ENCODE results near the gene SMYD4. TPM values are rescaled to one million over a fixed set of nuclear protein-coding genes. Genes with fewer than 3 reads are reported as not detected.
"Not testable (repeated sequence)": the region's sequence is repeated elsewhere in the genome, so short reads cannot be mapped to it uniquely, and the experiment has no call there.

SMYD4 gene
- total RNA-seq, 1 experiment from 2014 or later = 12.0 TPM

DNA sequence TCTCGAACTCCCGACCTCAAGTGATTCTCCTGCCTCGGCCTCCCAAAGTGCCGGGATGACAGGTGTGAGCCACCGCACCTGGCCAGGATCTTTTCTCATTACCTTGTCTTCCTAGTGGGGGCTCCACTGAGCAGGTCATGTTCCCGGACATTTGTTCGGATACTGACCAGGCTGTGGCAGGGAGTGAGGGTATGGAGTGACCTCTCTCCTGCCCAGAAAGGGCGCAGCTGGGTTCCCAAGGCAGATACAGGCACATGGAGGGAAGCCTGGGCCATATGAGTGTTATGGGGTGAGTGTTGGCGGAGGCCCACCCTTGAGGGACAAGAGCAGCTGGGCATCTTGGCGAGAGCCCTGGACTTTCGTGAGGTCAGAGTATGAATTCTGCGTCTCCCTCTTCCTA lies 62.3 kb downstream of the SMYD4 start:
- in situ Hi-C loops (cut with HindIII; ENCODE audit: low pct_unique_long_range_greater_than_20kb, low sequenced_read_pairs) = no loop called here

DNA sequence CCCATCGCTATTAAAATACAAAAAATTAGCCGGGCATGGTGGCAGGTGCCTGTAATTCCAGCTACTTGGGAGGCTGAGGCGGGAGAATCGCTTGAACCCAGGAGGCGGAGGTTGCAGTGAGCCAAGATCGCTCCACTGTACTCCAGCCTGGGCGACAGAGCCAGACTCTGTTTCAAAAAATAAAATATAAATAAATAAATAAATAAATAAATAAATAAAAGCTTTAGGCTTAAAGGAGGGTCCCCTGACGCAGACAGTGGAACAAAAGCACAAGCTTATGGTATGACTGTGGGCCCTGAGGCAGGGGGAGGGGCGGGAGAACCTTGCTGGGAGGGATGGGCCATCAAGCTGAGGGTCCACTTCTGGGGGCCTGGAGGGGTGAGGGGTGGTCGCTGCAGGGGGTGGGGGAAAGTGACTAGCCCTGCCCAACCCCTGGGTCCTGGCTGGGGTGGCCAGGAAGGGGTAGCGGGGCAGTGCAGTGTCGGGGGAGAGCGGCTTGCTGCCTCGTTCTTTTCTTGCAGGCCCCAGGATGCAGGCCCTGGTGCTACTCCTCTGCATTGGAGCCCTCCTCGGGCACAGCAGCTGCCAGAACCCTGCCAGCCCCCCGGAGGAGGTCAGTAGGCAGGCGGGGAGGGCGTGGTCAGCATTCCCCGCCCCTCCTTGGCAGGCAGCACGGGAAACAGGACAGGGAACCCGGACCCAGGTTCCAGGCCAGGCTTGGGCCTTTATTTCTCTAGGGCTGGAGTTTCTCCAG lies 63.1 kb downstream of the SMYD4 start:
- in situ Hi-C loops (cut with HindIII; ENCODE audit: low pct_unique_long_range_greater_than_20kb, low sequenced_read_pairs) = no loop called here
- no peak for DNase-seq (ENCODE audit: low read depth, low spot score)

More for the DNA sequence above, 62.3 kb downstream of the SMYD4 start:
- no peak for DNase-seq (ENCODE audit: low read depth, low spot score)

DNA sequence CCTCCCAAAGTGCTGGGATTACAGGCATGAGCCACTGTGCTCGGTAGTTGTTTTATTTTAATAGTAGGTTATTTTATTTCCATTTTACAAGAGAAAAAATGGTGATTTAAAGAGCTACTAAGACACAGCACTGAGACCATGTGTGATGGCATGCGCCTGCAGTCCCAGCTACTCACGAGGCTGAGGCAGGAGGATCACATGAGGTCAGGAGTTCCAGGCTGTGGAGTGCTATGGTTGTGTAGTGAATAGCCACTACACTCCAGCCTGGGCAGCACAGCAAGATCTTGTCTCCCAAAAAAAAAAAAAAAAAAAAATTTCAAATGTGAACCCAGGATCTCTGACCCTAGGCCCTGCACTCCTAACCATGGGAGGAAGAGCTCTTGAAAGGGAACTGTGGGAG lies 64.1 kb downstream of the SMYD4 start:
- DNase-seq (ENCODE audit: low read depth, low spot score) = peak; percentile 59
- in situ Hi-C loops (cut with HindIII; ENCODE audit: low pct_unique_long_range_greater_than_20kb, low sequenced_read_pairs) = no loop called here

DNA sequence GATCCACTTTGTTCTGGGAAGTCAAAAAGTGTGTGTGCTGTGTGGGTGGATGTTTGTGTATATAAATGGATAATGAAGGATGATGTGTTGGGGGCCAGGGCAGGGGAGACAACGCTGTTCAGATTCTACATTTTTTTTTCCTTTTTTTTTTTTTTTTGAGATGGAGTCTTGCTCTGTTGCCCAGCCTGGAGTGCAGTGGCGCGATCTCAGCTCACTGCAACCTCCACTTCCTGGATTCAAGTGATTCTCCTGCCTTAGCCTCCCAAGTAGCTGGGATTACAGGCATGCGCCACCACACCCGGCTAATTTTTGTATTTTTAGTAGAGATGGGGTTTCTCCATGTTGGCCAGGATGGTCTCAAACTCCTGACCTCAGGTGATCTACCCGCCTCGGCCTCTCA lies 65.0 kb downstream of the SMYD4 start:
- in situ Hi-C loops (cut with HindIII; ENCODE audit: low pct_unique_long_range_greater_than_20kb, low sequenced_read_pairs); DNase-seq (ENCODE audit: low read depth, low spot score): not testable (repeated sequence)

DNA sequence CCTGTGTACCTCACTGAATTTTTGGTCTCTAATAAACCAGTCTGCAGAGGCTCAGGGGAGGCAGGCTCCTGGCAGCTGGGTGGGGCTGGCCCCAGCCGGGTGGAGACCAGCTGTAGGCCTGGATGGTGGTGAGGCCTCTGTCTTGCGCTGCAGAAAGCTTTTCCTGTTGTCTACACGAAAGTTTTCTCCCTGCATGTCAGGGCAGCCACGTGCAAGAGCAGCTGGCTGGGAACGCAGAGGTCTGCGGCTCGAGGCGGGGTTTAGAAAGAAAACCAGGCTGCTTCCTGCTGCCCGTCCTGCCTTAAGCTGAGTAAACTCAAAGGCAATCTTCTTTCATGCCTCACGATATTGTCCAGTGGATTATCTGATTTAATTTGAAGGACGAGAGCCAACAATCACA lies 65.4 kb downstream of the SMYD4 start:
- DNase-seq (ENCODE audit: low read depth, low spot score) = peak; percentile 33
- in situ Hi-C loops (cut with HindIII; ENCODE audit: low pct_unique_long_range_greater_than_20kb, low sequenced_read_pairs) = no loop called here

GRCh38 chr17:1762901-1763898 lies 66.5 kb downstream of the SMYD4 start:
- in situ Hi-C loops (cut with HindIII; ENCODE audit: low pct_unique_long_range_greater_than_20kb, low sequenced_read_pairs) = no loop called here
- DNase-seq (ENCODE audit: low read depth, low spot score) = peak; percentile 92

- peak; percentile 28 for DNase-seq (ENCODE audit: low read depth, low spot score)
- in situ Hi-C loops (cut with HindIII; ENCODE audit: low pct_unique_long_range_greater_than_20kb, low sequenced_read_pairs) = no loop called here
Observed at GRCh38 chr17:1762233-1762900, 67.3 kb downstream of the SMYD4 start.

DNA sequence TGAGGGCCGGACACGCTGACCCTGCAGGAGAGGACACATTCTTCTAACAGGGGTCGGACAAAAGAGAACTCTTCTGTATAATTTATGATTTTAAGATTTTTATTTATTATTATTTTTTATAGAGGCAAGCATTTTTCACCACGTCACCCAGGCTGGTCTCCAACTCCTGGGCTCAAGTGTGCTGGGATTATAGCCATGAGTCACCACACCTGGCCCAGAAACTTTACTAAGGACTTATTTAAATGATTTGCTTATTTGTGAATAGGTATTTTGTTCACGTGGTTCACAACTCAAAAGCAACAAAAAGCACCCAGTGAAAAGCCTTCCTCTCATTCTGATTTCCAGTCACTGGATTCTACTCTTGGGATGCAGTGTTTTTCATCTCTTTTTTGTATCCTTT lies 70.2 kb downstream of the SMYD4 start:
- no peak for DNase-seq (ENCODE audit: low read depth, low spot score)
- in situ Hi-C loops (cut with HindIII; ENCODE audit: low pct_unique_long_range_greater_than_20kb, low sequenced_read_pairs) = no loop called here

DNA sequence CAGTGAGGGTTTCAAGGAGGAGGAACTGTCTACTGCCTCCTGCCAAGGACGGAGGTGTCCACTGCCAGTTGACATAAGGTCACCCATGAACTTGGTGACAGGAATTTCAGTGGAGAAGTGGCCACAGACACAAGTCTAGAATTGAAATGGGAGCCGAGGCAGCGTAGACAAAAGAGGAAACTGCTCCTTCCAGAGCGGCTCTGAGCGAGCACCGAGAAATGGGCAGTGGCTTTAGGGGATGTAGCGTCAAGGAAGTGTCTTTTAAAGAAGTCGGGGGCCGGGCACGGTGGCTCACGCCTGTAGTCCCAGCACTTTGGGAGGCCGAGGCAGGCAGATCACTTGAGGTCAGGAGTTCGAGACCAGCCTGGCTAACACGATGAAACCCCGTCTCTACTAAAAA lies 70.9 kb downstream of the SMYD4 start:
- DNase-seq (ENCODE audit: low read depth, low spot score) = no peak
- in situ Hi-C loops (cut with HindIII; ENCODE audit: low pct_unique_long_range_greater_than_20kb, low sequenced_read_pairs) = no loop called here

DNA sequence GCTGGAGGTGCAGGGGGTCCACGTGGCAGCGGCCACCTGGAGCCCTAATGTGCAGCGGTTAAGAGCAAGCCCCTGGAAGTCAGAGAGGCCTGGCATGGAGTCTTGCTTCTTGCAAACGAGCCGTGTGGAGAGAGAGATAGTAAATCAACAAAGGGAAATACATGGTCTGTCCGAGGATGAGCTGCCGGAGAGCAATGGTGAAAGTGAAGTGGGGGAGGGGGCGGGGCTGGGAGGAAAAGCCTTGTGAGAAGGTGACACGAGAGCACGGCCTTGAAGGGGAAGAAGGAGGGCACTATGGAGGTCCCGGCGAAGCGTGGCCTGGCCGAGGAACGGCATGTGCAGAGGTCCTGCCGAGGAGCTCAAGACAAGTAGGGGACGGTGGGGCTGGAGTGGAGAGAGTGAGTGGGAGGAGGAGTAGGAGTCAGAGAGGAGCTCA lies 73.9 kb downstream of the SMYD4 start:
- DNase-seq (ENCODE audit: low read depth, low spot score) = no peak
- in situ Hi-C loops (cut with HindIII; ENCODE audit: low pct_unique_long_range_greater_than_20kb, low sequenced_read_pairs) = no loop called here

GRCh38 chr17:1755252-1755826 lies 74.4 kb downstream of the SMYD4 start:
- in situ Hi-C loops (cut with HindIII; ENCODE audit: low pct_unique_long_range_greater_than_20kb, low sequenced_read_pairs) = no loop called here
- no peak for DNase-seq (ENCODE audit: low read depth, low spot score)

DNA sequence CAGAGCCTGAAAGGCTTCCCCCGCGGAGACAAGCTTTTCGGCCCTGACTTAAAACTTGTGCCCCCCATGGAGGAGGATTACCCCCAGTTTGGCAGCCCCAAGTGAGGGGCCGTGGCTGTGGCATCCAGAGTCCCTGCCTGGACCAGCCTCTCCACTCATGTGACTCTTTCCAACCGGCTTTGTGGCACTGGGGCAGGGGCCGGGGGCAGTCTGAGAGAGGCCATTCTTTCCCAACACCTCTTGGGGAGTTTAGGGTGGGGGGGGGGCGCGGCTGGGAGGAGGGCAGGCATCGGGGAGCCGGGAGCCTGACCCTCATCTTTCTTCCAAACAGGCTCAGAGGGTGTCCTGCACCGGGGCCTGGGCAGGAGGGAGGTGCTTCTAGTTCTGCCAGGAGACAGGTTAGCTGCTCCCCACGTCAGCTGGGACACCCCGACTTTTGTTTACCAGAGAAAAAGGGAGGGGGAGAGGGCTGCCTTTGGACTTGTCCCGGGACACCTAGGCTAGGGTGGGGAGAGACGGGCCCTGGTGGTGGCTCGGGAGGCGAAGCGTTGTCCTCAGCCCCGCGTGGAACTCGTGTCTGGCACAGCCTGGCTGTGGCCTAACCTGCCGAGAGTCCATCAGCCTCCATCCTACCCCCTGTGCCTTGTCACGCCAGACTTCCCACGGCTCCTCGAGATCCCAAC lies 75.1 kb downstream of the SMYD4 start:
- in situ Hi-C loops (cut with HindIII; ENCODE audit: low pct_unique_long_range_greater_than_20kb, low sequenced_read_pairs) = no loop called here
- no peak for DNase-seq (ENCODE audit: low read depth, low spot score)

- DNase-seq (ENCODE audit: low read depth, low spot score) = no peak
- in situ Hi-C loops (cut with HindIII; ENCODE audit: low pct_unique_long_range_greater_than_20kb, low sequenced_read_pairs) = no loop called here
Observed at GRCh38 chr17:1753767-1754429, 75.8 kb downstream of the SMYD4 start.

DNA sequence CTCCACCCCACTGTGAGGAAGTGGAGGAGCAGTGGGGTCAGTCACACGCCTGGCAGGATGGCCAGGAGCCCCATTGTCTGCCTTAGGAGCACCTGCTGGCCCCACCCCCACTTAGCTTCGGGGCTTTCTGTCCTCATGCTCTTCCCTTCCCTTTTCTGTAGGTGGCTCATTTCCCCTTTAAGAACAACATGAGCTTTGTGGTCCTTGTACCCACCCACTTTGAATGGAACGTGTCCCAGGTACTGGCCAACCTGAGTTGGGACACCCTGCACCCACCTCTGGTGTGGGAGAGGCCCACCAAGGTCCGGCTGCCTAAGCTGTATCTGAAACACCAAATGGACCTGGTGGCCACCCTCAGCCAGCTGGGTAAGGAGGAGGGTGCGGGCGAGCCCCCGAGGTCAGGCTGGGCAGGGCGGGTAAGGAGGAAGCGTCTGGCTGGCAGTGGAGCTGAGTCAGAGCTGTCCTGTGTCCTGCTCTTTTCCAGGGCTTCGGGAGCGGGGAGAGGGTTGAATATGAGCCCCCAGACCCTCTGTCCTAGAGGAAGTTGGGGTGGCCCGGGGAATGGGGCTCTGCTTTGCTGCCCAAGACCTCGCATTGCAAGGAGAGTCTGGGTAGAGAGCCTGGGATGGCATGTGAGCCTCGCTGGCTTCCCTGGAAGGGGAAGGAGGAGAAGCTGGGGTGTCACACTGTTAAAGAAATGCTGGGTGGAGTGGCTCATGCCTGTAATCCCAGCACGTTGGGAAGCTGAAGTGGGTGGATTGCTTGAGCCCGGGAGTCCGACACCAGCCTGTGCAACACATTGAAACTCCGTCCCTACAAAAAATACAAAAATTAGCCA lies 77.1 kb downstream of the SMYD4 start:
- DNase-seq (ENCODE audit: low read depth, low spot score) = peak; percentile 30
- in situ Hi-C loops (cut with HindIII; ENCODE audit: low pct_unique_long_range_greater_than_20kb, low sequenced_read_pairs) = no loop called here

DNA sequence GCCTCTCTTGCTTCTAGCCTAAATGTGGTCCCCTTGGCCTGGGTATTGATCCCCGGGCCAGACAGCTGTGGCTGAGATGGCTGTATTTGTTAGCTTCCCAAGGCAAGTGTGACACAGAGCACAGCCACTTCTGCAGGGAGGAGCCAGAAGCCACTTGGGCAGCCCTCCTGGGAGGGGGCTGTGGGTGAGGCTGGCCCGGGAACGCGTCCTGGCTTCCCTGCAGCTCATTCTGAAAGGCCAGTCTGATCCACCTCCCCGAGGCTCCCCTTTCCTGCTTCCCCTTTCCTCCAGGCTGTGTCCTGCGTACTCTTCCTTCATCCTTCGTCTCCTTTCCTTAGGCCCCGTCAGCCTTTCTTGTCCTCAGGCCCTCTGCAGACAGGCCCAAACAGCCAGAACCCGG lies 79.1 kb downstream of the SMYD4 start:
- in situ Hi-C loops (cut with HindIII; ENCODE audit: low pct_unique_long_range_greater_than_20kb, low sequenced_read_pairs) = no loop called here

DNA sequence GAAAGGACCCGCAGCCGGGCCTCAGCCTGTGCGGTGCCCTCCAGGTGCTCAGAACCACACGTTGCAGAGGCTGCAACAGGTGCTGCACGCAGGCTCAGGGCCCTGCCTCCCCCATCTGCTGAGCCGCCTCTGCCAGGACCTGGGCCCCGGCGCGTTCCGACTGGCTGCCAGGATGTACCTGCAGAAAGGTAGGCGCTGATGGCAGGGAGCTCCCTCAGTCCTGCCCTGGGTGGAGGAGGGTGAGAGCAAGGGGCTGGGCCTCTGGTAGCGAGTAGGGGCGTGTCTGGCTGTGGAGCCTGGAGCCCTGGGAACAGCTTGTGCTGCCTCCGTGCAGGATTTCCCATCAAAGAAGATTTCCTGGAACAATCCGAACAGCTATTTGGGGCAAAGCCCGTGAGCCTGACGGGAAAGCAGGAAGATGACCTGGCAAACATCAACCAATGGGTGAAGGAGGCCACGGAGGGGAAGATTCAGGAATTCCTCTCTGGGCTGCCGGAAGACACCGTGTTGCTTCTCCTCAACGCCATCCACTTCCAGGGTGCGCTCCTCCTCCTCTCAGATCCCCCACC lies 82.6 kb downstream of the SMYD4 start:
- DNase-seq (ENCODE audit: low read depth, low spot score) = no peak
- in situ Hi-C loops (cut with HindIII; ENCODE audit: low pct_unique_long_range_greater_than_20kb, low sequenced_read_pairs) = no loop called here

More for the DNA sequence above, 79.1 kb downstream of the SMYD4 start:
- DNase-seq (ENCODE audit: low read depth, low spot score) = no peak

Measured in SK-MEL-5 (cell line).